Measurements from ENCODE around the gene NFKBIB.

NFKBIB gene

DNA sequence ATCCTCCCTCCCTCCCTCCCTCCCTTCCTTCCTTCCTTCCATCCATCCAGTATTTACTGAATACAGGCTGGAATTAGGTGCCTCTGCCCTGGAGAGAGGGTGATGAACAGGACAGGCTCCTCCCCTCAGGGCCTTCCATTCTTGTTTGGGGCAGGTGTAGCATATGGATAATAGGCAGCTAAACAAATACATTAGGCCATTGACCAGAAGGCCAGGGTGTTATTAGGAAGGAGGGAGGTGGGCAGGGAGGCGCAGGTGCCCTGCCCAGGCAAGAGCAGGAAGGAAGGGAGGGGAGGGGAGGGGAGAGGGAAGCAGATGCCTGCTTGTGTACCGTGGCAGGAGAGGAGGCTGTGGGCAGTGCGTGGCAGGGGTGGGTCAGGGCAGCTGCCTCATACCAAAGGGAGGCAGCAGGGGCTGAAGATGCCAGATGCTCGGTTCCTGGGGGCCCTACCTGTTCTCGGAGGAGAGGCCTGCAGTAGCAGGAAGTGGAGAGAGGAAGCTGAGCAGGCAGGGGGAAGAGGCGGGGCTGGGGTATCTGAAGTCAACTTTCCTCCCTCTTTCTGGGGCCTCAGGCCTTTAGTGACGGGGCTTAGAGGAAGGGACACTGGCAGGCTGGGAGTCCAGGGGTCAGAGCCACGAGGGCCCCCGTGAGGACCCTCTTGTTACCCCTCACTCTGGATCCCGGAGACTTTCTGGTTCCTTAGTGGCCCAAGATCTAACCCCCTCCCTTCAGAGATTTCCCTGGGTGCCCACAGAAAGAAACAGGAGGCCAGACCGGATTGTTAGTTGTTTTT lies 21.8 kb upstream of the NFKBIB start, which contains the start of gene RINL:
TSS of gene RINL (minus strand) at position 495 of the 794 bp plus-strand sequence. CDS start 1,533 bp downstream, outside the sequence.
- POLR2A ChIA-PET (ENCODE audit: low non-redundant PET) = no interaction called here
- TF ChIP-seq, protein P1, sequence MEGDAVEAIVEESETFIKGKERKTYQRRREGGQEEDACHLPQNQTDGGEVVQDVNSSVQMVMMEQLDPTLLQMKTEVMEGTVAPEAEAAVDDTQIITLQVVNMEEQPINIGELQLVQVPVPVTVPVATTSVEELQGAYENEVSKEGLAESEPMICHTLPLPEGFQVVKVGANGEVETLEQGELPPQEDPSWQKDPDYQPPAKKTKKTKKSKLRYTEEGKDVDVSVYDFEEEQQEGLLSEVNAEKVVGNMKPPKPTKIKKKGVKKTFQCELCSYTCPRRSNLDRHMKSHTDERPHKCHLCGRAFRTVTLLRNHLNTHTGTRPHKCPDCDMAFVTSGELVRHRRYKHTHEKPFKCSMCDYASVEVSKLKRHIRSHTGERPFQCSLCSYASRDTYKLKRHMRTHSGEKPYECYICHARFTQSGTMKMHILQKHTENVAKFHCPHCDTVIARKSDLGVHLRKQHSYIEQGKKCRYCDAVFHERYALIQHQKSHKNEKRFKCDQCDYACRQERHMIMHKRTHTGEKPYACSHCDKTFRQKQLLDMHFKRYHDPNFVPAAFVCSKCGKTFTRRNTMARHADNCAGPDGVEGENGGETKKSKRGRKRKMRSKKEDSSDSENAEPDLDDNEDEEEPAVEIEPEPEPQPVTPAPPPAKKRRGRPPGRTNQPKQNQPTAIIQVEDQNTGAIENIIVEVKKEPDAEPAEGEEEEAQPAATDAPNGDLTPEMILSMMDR (conservative IDR thresholded peaks at IDR 0.05; ENCODE audit: low read depth) = no peak
- CTCF ChIA-PET = interaction anchor here (1.3 kb wide), 1 partner anchor 15 kb away, joined by 3 read pairs; no protein-coding TSS in a partner anchor
- H3K27ac ChIP-seq = peak within 1 kb of the TSS; percentile 63
- DNase-seq (ENCODE audit: low spot score) = no peak

- ChIA-PET CTCF (interaction anchor here (0.6 to 1.3 kb wide), 3 partner anchors 8 to 22 kb away, joined by 3 read pairs; no protein-coding TSS in a partner anchor), POLR2A (ENCODE audit: low non-redundant PET) (interaction anchor here (0.5 kb wide), 1 partner anchor 10 kb away, joined by 4 read pairs; no protein-coding TSS in a partner anchor)
- TF ChIP-seq, protein P1 (conservative IDR thresholded peaks at IDR 0.05; ENCODE audit: low read depth) = no peak
- DNase-seq (ENCODE audit: low spot score) = no peak
- H3K27ac ChIP-seq = peak overlapping the region; percentile 63
These were observed 21.0 kb upstream of the NFKBIB start for GRCh38 chr19:38878575-38879399.

GRCh38 chr19:38879400-38879751 lies 20.4 kb upstream of the NFKBIB start:
- CTCF ChIA-PET = interaction anchor here (0.6 to 1.3 kb wide), 3 partner anchors 8 to 22 kb away, joined by 3 read pairs; no protein-coding TSS in a partner anchor
- TF ChIP-seq, protein P1 (conservative IDR thresholded peaks at IDR 0.05; ENCODE audit: low read depth) = no peak
- DNase-seq (ENCODE audit: low spot score) = no peak
- H3K27ac ChIP-seq = peak overlapping the region; percentile 63; the same call in 1 of the 2 replicates
- POLR2A ChIA-PET (ENCODE audit: low non-redundant PET) = no interaction called here

DNA sequence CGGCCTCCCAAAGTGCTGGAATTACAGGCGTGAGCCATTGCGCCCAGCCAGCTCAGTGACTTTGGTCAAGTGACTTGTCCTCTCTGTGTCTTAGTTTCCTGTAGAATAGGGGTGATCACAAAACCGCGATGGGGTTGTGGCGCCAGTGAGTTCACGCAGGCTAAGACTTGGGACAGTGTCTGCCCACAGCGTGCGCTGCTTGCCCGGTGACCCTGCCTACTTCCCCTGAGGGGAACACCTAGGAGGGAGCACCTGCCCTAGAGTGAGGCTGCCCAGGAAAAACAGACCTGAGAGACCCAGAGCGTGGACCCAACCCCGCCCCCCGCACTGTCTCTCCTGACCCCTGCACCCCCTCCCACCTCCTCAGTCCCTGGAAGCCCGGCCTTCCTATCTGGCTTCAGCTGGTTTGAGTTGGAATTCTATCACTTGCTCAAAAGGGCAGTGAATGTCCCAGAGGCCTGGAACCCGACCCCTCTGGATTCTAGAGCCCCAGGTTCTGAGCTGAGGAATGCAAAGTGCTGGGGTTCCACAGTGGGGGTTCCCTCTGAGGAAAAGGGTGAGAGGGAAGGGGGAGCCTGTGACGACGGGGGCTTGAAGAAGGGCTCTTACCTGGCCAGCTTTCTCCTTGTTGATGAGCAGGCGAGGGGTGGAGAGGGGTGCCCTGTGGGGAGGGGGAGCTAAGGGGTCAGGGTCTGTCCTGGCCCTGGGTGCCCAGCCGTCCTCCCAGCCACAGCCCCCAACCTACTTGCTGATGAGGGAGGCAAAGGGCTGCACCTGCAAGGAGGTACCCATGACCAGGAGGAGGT lies 19.5 kb upstream of the NFKBIB start:
- no peak overlapping the region for H3K27ac ChIP-seq
- no peak for DNase-seq (ENCODE audit: low spot score)
- TF ChIP-seq, protein P1 (conservative IDR thresholded peaks at IDR 0.05; ENCODE audit: low read depth) = no peak
- POLR2A ChIA-PET (ENCODE audit: low non-redundant PET) = no interaction called here
- CTCF ChIA-PET = no interaction called here

DNA sequence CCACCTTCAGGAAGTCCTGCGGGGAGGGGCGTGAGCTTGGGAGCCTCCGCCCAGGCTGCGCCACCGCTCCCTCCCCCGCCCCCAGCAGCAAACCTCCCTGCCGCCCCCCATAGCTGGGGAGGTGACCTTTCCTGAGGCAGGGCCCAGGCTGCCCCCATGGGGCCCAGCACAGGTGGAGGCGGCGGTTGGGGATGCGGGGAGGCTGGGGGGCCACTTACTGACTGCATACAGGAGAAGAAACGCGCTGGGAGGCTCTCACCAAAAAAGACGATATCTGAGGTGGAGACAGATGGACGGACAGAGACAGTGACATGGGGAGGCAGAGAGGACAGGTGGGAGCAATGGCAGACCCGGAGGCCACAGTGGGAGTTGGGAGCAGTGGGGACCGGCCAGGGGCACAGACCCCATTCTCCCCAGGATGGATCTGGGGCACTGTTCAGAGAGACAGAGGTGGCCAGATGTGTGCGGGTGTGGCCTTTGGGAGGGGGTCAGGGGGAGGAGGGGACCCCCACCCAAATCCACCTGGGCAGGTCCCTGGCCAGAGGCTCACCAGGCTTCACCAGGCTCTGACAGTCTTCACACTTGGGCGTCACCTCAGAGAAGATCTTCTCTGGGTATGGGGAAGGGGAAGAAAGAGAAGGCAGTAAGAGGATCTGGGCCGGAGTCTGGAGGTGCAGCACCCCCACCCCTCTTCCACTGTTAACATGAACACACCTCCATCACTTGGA lies 18.7 kb upstream of the NFKBIB start:
- no peak for DNase-seq (ENCODE audit: low spot score)
- H3K27ac ChIP-seq = 0 out of 2 replicates have a peak overlapping the region, but pooled peaks have one; percentile 14
- CTCF ChIA-PET = interaction anchor here (0.7 kb wide), 1 partner anchor 50 kb away, joined by 3 read pairs; no protein-coding TSS in a partner anchor
- POLR2A ChIA-PET (ENCODE audit: low non-redundant PET) = no interaction called here
- TF ChIP-seq, protein P1 (conservative IDR thresholded peaks at IDR 0.05; ENCODE audit: low read depth) = no peak

All from RWPE1 (cell line).